ENCODE data around the gene ZNF462. TPM values are rescaled to one million over a fixed set of nuclear protein-coding genes. Genes with fewer than 3 reads are reported as not detected.

Gene ZNF462
- total RNA-seq, 3 donors from 2014 or later (not counting 1 experiment from before 2014, with no cell fraction given), result 0.33 to 0.93 (median 0.35) TPM

- Histone ChIP-seq H3K27me3 (ENCODE audit: control insufficient read depth, insufficient read depth, low read length) (no peaks in the 10 kb centered on the region), H3K4me3 (ENCODE audit: low read length) (no peak overlapping the region), H3K36me3 (ENCODE audit: control insufficient read depth, insufficient read depth, low read length) (no peaks in the 10 kb centered on the region), H3K9me3 (ENCODE audit: control insufficient read depth, insufficient read depth, low read length) (no peaks in the 10 kb centered on the region), H3K4me1 (ENCODE audit: control insufficient read depth, insufficient read depth, low read length) (no peaks in the 10 kb centered on the region), H3K27ac (ENCODE audit: low read length) (no peak overlapping the region)
- Mint-ChIP-seq H3K36me3 (no peaks in the 10 kb centered on the region), H3K4me3 (no peak overlapping the region), H3K9me3 (peaks cover 0 to 6% of the 10 kb centered on the region in 2 donors), H3K27me3 (ENCODE audit: low read depth in 2 of 2) (no peaks in the 10 kb centered on the region), H3K4me1 (peaks cover 17 to 18% of the 10 kb centered on the region in 2 donors), H3K27ac (no peak overlapping the region)
- whole genome bisulfite sequencing (ENCODE audit: insufficient coverage), result 95% methylated on average over 3 of the region's 3 CpGs
- DNase-seq (no peak), ATAC-seq (no peak)
- intact Hi-C loops (cut with micrococcal nuclease), result no loop called here
- TF ChIP-seq, protein P1, sequence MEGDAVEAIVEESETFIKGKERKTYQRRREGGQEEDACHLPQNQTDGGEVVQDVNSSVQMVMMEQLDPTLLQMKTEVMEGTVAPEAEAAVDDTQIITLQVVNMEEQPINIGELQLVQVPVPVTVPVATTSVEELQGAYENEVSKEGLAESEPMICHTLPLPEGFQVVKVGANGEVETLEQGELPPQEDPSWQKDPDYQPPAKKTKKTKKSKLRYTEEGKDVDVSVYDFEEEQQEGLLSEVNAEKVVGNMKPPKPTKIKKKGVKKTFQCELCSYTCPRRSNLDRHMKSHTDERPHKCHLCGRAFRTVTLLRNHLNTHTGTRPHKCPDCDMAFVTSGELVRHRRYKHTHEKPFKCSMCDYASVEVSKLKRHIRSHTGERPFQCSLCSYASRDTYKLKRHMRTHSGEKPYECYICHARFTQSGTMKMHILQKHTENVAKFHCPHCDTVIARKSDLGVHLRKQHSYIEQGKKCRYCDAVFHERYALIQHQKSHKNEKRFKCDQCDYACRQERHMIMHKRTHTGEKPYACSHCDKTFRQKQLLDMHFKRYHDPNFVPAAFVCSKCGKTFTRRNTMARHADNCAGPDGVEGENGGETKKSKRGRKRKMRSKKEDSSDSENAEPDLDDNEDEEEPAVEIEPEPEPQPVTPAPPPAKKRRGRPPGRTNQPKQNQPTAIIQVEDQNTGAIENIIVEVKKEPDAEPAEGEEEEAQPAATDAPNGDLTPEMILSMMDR (IDR thresholded peaks at IDR 0.05), result no peak
Measured at GRCh38 chr9:106879439-106879882, 16.5 kb downstream of the ZNF462 start.

DNA sequence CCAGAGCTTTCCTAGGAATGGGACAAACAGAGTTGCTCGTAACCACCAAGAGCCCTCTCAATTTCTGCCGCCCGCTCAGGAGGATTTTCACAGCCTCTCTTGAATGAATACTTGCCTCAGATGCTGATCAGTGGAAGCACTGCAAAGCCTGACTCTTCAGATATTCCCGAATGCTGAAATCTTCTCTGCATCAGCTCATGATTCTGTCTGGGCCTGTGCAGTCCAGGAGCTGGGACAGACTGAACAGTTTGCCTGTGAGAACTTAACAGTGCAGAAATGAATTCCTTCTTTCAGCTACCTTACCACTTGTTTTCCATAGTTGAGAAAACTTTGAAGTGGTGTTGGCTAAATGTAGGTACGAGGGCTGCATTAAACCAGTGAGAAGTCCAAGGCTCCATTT, 17.1 kb downstream of the ZNF462 start:
- Histone ChIP-seq H3K4me3 (ENCODE audit: low read length) (no peak overlapping the region), H3K27me3 (ENCODE audit: control insufficient read depth, insufficient read depth, low read length) (no peaks in the 10 kb centered on the region), H3K4me1 (ENCODE audit: control insufficient read depth, insufficient read depth, low read length) (no peaks in the 10 kb centered on the region), H3K36me3 (ENCODE audit: control insufficient read depth, insufficient read depth, low read length) (no peaks in the 10 kb centered on the region), H3K9me3 (ENCODE audit: control insufficient read depth, insufficient read depth, low read length) (no peaks in the 10 kb centered on the region), H3K27ac (ENCODE audit: low read length) (no peak overlapping the region)
- 92% methylated on average over 4 of the region's 5 CpGs for WGBS (ENCODE audit: insufficient coverage)
- no peaks in the 10 kb centered on the region for H3K36me3 Mint-ChIP-seq
- H3K4me1 Mint-ChIP-seq, result peaks cover 17 to 18% of the 10 kb centered on the region in 2 donors
- no peak for ATAC-seq
- peaks cover 0 to 6% of the 10 kb centered on the region in 2 donors for H3K9me3 Mint-ChIP-seq
- no peak overlapping the region for H3K4me3 Mint-ChIP-seq
- TF ChIP-seq, protein P1 (IDR thresholded peaks at IDR 0.05), result no peak
- DNase-seq, result no peak
- no peaks in the 10 kb centered on the region for H3K27me3 Mint-ChIP-seq (ENCODE audit: low read depth in 2 of 2)
- intact Hi-C loops (cut with micrococcal nuclease), result no loop called here
- no peak overlapping the region for H3K27ac Mint-ChIP-seq

DNA sequence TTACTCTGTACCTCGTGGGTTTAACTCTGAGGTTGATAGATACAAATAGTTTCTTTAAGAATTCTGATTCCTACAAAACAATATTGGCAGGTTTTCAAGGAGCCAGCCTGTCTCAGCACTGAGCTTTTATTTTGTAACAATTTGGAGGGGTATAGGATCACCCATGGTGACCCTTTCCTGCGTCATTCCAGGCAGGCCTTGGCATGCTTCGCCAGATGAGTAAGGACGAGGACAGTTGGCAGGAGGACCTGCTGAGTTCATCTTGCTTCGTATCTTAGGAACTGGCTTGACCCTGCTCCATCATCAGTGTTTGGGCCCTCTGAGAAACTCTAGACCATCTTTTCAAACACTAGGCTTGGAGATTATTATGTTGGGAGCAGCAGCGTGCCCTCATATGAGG, 17.9 kb downstream of the ZNF462 start:
- H3K36me3 Mint-ChIP-seq, result no peaks in the 10 kb centered on the region
- no peaks in the 10 kb centered on the region for H3K9me3 ChIP-seq (ENCODE audit: control insufficient read depth, insufficient read depth, low read length)
- H3K27ac ChIP-seq (ENCODE audit: low read length), result no peak overlapping the region
- TF ChIP-seq, protein P1 (IDR thresholded peaks at IDR 0.05), result no peak
- no peaks in the 10 kb centered on the region for H3K4me1 ChIP-seq (ENCODE audit: control insufficient read depth, insufficient read depth, low read length)
- intact Hi-C loops (cut with micrococcal nuclease), result no loop called here
- peaks cover 0 to 6% of the 10 kb centered on the region in 2 donors for H3K9me3 Mint-ChIP-seq
- no peaks in the 10 kb centered on the region for H3K36me3 ChIP-seq (ENCODE audit: control insufficient read depth, insufficient read depth, low read length)
- ATAC-seq (no peak), DNase-seq (no peak)
- peaks cover 17 to 18% of the 10 kb centered on the region in 2 donors for H3K4me1 Mint-ChIP-seq
- H3K27me3 Mint-ChIP-seq (ENCODE audit: low read depth in 2 of 2), result no peaks in the 10 kb centered on the region
- no peaks in the 10 kb centered on the region for H3K27me3 ChIP-seq (ENCODE audit: control insufficient read depth, insufficient read depth, low read length)
- H3K4me3 ChIP-seq (ENCODE audit: low read length), result no peak overlapping the region
- no peak overlapping the region for H3K4me3 Mint-ChIP-seq
- H3K27ac Mint-ChIP-seq, result no peak overlapping the region
- 87% methylated on average over 6 of the region's 6 CpGs for WGBS (ENCODE audit: insufficient coverage)

DNA sequence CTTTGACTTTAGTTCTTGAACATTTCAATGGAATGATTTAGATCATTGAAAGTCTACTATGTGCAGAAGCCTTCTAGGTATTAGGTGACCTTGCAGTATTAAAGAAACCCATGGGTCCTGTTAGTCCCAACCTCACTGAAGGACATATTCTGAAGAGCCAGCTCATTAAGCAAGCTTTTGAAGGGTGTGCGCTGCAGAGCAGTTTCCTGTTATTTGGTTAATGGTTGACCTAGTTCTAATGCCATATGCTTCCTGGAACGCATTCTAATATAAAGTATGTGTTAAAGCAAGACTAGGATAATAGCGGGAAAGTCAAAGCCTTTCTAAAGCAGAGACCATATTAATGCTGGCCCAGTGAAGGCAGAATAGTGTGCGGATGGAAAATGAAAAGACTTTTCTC, 20.1 kb downstream of the ZNF462 start:
- H3K27ac Mint-ChIP-seq, result no peak overlapping the region
- H3K36me3 Mint-ChIP-seq, result no peaks in the 10 kb centered on the region
- TF ChIP-seq, protein P1 (IDR thresholded peaks at IDR 0.05), result no peak
- Histone ChIP-seq H3K9me3 (ENCODE audit: control insufficient read depth, insufficient read depth, low read length) (no peaks in the 10 kb centered on the region), H3K36me3 (ENCODE audit: control insufficient read depth, insufficient read depth, low read length) (no peaks in the 10 kb centered on the region), H3K27ac (ENCODE audit: low read length) (no peak overlapping the region), H3K4me3 (ENCODE audit: low read length) (no peak overlapping the region), H3K27me3 (ENCODE audit: control insufficient read depth, insufficient read depth, low read length) (no peaks in the 10 kb centered on the region), H3K4me1 (ENCODE audit: control insufficient read depth, insufficient read depth, low read length) (no peaks in the 10 kb centered on the region)
- H3K9me3 Mint-ChIP-seq, result peaks cover 0 to 3% of the 10 kb centered on the region in 2 donors
- ATAC-seq, result no peak
- no peaks in the 10 kb centered on the region for H3K27me3 Mint-ChIP-seq (ENCODE audit: low read depth in 2 of 2)
- H3K4me1 Mint-ChIP-seq, result peaks cover 17 to 18% of the 10 kb centered on the region in 2 donors
- intact Hi-C loops (cut with micrococcal nuclease), result no loop called here
- DNase-seq, result no peak
- 69% methylated on average over 4 of the region's 4 CpGs for WGBS (ENCODE audit: insufficient coverage)
- H3K4me3 Mint-ChIP-seq, result no peak overlapping the region
